Ishikawa (cell line): Measurements from ENCODE around the gene PROCA1.

Source experiments
- CEBPB ChIP-seq: IDR thresholded peaks from 2 replicates; pipeline ENCODE4 v1.6.1; 2012
- CREB1 ChIP-seq: IDR thresholded peaks from 2 replicates; pipeline ENCODE4 v1.6.1; 2012; ENCODE audit warnings: low read depth
- EGR1 ChIP-seq: IDR thresholded peaks from 2 replicates; pipeline ENCODE4 v1.6.1; 2012
- EP300 ChIP-seq: IDR thresholded peaks from 2 replicates; pipeline ENCODE4 v1.6.1; 2012; ENCODE audit warnings: borderline replicate concordance
- FOXM1 ChIP-seq: IDR thresholded peaks from 2 replicates; pipeline ENCODE4 v1.6.1; 2012; ENCODE audit warnings: low read depth, borderline replicate concordance
- NFIC ChIP-seq: IDR thresholded peaks from 2 replicates; pipeline ENCODE4 v1.6.1; 2012
- RAD21 ChIP-seq: IDR thresholded peaks from 2 replicates; pipeline ENCODE4 v1.6.1; 2012; ENCODE audit warnings: low read depth
- TAF1 ChIP-seq: IDR thresholded peaks from 2 replicates; pipeline ENCODE4 v1.6.1; 2012; ENCODE audit warnings: low read depth, mild to moderate bottlenecking
- TCF12 ChIP-seq: IDR thresholded peaks from 2 replicates; pipeline ENCODE4 v1.6.1; 2012; ENCODE audit warnings: low read depth
- TEAD4 ChIP-seq: IDR thresholded peaks from 2 replicates; pipeline ENCODE4 v1.6.1; 2012
- USF1 ChIP-seq: IDR thresholded peaks from 2 replicates; pipeline ENCODE4 v1.6.1; 2012
- YY1 ChIP-seq: IDR thresholded peaks from 2 replicates; pipeline ENCODE4 v1.6.1; 2012; ENCODE audit warnings: low read depth
- ZBTB7A ChIP-seq: IDR thresholded peaks from 2 replicates; pipeline ENCODE4 v1.6.1; 2012; ENCODE audit warnings: low read depth
- TF ChIP-seq, protein P1 (sequence below): IDR thresholded peaks from 2 replicates; pipeline ENCODE4 v1.6.1; 2012; ENCODE audit warnings: low read depth, mild to moderate bottlenecking
- TF ChIP-seq, protein P2 (sequence below): IDR thresholded peaks from 2 replicates; pipeline ENCODE4 v1.6.1; 2012

The PROCA1 gene

DNA sequence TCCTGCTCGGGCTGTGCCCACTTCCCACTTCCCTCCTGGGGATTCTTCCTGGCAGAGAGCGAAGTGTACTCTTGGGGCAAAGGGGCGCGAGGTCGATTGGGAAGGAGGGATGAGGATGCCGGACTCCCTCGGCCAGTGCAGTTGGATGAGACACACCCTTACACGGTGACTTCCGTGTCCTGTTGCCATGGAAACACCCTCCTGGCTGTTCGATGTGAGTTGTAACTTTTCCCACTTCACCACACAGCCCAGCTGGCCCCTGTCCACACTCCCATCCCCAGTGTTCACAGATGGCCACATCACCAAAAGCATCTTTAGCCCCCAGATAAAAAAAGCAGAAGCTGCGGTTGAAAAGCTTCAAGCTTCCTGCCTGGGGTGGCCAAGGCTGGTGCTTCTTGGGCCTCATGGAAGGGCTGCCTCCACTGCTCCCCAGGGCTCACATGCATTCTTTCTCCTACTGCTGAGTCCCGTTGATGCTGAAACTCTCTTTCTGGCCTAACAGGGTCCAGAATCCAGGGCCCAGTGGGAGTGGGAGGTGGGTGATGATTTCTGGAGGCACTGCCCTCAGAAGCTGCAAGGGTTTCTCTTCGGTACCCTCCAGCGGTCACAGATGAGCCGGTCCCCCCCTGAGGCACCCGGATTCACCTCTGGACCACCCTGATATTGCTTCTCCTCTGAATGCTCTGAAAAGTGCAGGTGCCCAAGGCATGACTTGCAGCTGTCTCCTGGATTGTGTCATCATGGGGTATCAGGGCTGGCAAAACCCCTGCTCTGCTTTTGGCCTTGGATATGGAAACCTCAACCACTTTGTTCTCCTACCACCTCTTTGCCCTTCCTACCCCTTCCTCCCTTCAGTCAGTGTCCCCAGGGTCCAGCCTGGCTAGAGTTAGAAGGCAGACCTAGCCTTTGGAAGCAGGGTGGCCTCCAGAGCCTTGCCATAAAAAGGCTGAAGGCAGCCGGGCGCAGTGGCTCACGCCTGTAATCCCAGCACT is 30.0 kb upstream of the PROCA1 start:
- TF ChIP-seq TAF1 (no peak), YY1 (no peak), FOXM1 (no peak), ZBTB7A (no peak), RAD21 (no peak), CREB1 (no peak), CEBPB (no peak), EP300 (no peak), TCF12 (no peak), TEAD4 (no peak), NFIC (no peak), EGR1 (no peak)
- TF ChIP-seq, protein P1, sequence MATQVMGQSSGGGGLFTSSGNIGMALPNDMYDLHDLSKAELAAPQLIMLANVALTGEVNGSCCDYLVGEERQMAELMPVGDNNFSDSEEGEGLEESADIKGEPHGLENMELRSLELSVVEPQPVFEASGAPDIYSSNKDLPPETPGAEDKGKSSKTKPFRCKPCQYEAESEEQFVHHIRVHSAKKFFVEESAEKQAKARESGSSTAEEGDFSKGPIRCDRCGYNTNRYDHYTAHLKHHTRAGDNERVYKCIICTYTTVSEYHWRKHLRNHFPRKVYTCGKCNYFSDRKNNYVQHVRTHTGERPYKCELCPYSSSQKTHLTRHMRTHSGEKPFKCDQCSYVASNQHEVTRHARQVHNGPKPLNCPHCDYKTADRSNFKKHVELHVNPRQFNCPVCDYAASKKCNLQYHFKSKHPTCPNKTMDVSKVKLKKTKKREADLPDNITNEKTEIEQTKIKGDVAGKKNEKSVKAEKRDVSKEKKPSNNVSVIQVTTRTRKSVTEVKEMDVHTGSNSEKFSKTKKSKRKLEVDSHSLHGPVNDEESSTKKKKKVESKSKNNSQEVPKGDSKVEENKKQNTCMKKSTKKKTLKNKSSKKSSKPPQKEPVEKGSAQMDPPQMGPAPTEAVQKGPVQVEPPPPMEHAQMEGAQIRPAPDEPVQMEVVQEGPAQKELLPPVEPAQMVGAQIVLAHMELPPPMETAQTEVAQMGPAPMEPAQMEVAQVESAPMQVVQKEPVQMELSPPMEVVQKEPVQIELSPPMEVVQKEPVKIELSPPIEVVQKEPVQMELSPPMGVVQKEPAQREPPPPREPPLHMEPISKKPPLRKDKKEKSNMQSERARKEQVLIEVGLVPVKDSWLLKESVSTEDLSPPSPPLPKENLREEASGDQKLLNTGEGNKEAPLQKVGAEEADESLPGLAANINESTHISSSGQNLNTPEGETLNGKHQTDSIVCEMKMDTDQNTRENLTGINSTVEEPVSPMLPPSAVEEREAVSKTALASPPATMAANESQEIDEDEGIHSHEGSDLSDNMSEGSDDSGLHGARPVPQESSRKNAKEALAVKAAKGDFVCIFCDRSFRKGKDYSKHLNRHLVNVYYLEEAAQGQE = no peak

DNA sequence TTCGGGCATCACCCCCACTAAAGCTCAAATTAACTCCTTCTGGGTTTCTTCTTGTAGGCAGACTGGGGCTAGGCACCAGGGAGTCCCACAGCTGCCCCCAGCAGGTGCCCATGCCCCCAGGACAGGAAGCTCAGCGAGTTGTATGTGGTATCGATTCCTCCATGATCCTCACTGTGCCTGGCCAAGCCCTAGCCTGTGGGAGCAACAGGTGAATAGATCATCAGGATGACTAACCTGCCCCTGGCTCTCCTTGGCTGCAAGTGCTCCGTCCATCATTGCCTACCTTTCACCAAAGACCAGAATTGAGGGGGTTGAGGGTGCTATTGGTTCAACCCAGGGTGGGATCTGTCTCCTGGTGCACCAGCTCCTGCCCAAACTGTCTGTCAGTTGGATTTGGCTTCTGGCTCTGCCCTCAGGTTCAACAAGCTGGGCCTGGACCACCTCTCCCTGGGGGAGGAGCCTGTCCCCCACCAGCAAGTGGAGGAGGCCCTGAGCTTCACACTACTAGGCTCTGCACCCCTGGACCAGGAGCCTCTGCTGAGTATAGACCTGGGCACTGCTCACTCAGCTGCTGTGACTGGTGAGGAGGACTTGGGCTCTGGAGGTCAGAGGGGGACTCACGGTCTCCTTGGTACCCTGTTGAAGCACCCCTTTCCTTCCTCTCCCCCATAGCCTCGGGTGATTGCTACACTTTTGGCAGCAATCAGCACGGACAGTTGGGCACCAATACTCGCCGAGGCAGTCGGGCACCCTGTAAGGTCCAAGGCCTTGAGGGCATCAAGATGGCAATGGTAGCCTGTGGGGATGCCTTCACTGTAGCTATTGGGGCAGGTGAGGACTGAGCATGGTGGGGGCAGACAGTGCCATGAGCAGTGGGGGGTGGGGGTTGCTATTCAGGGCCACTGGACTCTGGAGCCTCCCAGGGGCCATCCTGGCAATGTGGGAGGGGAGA is 29.0 kb upstream of the PROCA1 start:
- TF ChIP-seq, protein P1 = no peak
- no peak for TF ChIP-seq CREB1
- no peak for TF ChIP-seq EP300

GRCh38 chr17:28738680-28739384 is 27.1 kb upstream of the PROCA1 start:
- TF ChIP-seq ZBTB7A = no peak
- no peak for TF ChIP-seq TCF12
- no peak for TF ChIP-seq CEBPB
- TF ChIP-seq TAF1 = no peak
- TF ChIP-seq NFIC = no peak
- no peak for TF ChIP-seq FOXM1
- no peak for TF ChIP-seq EP300
- no peak for TF ChIP-seq TEAD4
- TF ChIP-seq, protein P1 = no peak
- TF ChIP-seq EGR1 = no peak
- TF ChIP-seq RAD21 = no peak
- TF ChIP-seq, protein P2, sequence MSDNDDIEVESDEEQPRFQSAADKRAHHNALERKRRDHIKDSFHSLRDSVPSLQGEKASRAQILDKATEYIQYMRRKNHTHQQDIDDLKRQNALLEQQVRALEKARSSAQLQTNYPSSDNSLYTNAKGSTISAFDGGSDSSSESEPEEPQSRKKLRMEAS = no peak
- no peak for TF ChIP-seq YY1
- no peak for TF ChIP-seq CREB1
- TF ChIP-seq USF1 = no peak
